Upper lobe of left lung (tissue), 4 donors: ENCODE data around the gene SMLR1.

ENCODE experiments used
- POLR2AphosphoS5 ChIP-seq, 2 donors: sonication (generic); formaldehyde crosslinking; IDR thresholded peaks; one replicate each; pipeline ENCODE4 v1.5.1; 2017; ENCODE audit warnings: antibody characterized with exemption in 2 of 2
- TF ChIP-seq, protein P1 (sequence below), 6 experiments: fragments of 450-650 bp in 4 of 6; fragments of 200-600 bp in 2 of 6; sonication (generic) in 2 of 6; IDR thresholded peaks; one replicate each; pipeline ENCODE4 v1.5.1; 2016 to 2019; ENCODE audit warnings: antibody characterized with exemption in 6 of 6

DNA sequence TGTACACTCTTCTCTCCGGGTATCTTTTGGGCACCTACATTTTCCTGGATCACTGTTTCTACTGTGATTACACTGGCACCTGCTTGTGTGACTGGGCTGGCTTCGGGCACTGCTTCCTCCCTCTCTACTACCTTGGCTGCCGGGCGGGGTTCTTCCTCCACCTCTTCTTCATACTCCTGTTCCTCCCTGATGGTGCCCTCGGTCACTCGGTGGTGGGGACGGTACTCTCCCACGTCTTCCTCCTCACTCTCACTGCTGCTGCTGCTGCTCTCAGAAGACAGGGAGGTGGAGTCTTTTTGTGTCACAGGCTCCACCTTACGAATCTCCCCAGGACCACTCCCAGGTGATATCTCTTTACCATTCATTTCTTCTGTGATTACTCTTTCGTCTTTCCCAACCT lies 42.5 kb downstream of the SMLR1 start:
- TF ChIP-seq, protein P1, sequence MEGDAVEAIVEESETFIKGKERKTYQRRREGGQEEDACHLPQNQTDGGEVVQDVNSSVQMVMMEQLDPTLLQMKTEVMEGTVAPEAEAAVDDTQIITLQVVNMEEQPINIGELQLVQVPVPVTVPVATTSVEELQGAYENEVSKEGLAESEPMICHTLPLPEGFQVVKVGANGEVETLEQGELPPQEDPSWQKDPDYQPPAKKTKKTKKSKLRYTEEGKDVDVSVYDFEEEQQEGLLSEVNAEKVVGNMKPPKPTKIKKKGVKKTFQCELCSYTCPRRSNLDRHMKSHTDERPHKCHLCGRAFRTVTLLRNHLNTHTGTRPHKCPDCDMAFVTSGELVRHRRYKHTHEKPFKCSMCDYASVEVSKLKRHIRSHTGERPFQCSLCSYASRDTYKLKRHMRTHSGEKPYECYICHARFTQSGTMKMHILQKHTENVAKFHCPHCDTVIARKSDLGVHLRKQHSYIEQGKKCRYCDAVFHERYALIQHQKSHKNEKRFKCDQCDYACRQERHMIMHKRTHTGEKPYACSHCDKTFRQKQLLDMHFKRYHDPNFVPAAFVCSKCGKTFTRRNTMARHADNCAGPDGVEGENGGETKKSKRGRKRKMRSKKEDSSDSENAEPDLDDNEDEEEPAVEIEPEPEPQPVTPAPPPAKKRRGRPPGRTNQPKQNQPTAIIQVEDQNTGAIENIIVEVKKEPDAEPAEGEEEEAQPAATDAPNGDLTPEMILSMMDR (IDR thresholded peaks at IDR 0.05), result no peak
- no peak for TF ChIP-seq POLR2AphosphoS5 (IDR thresholded peaks at IDR 0.05)
